IMR-90 (cell line): ENCODE measurements around the gene DISC1. TPM values are rescaled to one million over a fixed set of nuclear protein-coding genes. Genes with fewer than 3 reads are reported as not detected.

Experiments
- ATAC-seq: fragments of 200-7000 bp; cut with Tn5 transposase; 2 replicates; pipeline ENCODE4 v1.9.1; 2020; ENCODE audit warnings: low read depth, mild to moderate bottlenecking, moderate library complexity
- BruUV-seq: library from RNA; stranded (reverse); fragments of 400-500 nt; replicated peaks from 2 replicates; lab custom pipeline; 2021; lab: Mats Ljungman, UMichigan
- CTCF ChIA-PET: fragments of 300-600 bp; formaldehyde crosslinking; extraction: SDS; loops from one replicate; lab custom pipeline; 2021; ENCODE audit warnings: antibody characterized with exemption; lab: Yijun Ruan, JAX
- POLR2A ChIA-PET: fragments of 300-600 bp; sonication (Branson Sonifier 250); formaldehyde crosslinking; loops from one replicate; lab custom pipeline; 2022; ENCODE audit warnings: antibody characterized with exemption; ENCODE audit not compliant: unreplicated experiment; lab: Charles Lee
- DNase-seq: peaks from one replicate; pipeline ENCODE4 v3.0.0; 2013
- H2AFZ ChIP-seq: replicated peaks from 2 replicates; pipeline ENCODE3; 2013; ENCODE audit warnings: low read length, mild to moderate bottlenecking; ENCODE audit not compliant: poor library complexity
- H2AK5ac ChIP-seq: 2 replicates; pipeline ENCODE4 v1.6.1; 2013; ENCODE audit warnings: low read depth, low read length, inconsistent platforms
- H2AK9ac ChIP-seq: replicated peaks from 2 replicates; pipeline ENCODE3; 2013; ENCODE audit warnings: mild to moderate bottlenecking, low read depth, low read length, moderate library complexity; ENCODE audit not compliant: poor library complexity
- H2BK120ac ChIP-seq: 2 replicates; pipeline ENCODE4 v1.6.1; 2013; ENCODE audit warnings: low read depth, low read length, inconsistent platforms
- H2BK15ac ChIP-seq: 3 replicates; pipeline ENCODE4 v1.6.1; 2013; ENCODE audit warnings: low read depth, low read length, inconsistent platforms
- H2BK20ac ChIP-seq: 2 replicates; pipeline ENCODE4 v1.6.1; 2013; ENCODE audit warnings: low read depth, mild to moderate bottlenecking, inconsistent platforms, low read length, moderate library complexity
- H2BK5ac ChIP-seq: 2 replicates; pipeline ENCODE4 v1.6.1; 2013; ENCODE audit warnings: mild to moderate bottlenecking, low read depth, low read length, inconsistent platforms; ENCODE audit not compliant: poor library complexity, severe bottlenecking
- H3K14ac ChIP-seq: replicated peaks from 2 replicates; pipeline ENCODE4 v1.6.1; 2013; ENCODE audit warnings: low read depth, low read length, inconsistent platforms
- H3K18ac ChIP-seq: 2 replicates; pipeline ENCODE4 v1.6.1; 2013; ENCODE audit warnings: low read depth, low read length, control low read depth
- H3K23ac ChIP-seq: 2 replicates; pipeline ENCODE4 v1.6.1; 2013; ENCODE audit warnings: low read depth, low read length, inconsistent platforms
- H3K27ac ChIP-seq: 2 replicates; pipeline ENCODE4 v1.5.1; 2013; ENCODE audit warnings: mild to moderate bottlenecking, control low read depth, low read length; ENCODE audit not compliant: insufficient read depth
- H3K27me3 ChIP-seq: 2 replicates; pipeline ENCODE4 v1.6.1; 2013; ENCODE audit warnings: low read length; ENCODE audit not compliant: control insufficient read depth, insufficient read depth
- H3K36me3 ChIP-seq: 2 replicates; pipeline ENCODE4 v1.6.1; 2013; ENCODE audit warnings: low read length, mixed read lengths; ENCODE audit not compliant: control insufficient read depth, insufficient read depth
- H3K4ac ChIP-seq: 2 replicates; pipeline ENCODE4 v1.6.1; 2013; ENCODE audit warnings: low read depth, low read length, inconsistent platforms
- H3K4me1 ChIP-seq: 2 replicates; pipeline ENCODE4 v1.6.1; 2013; ENCODE audit warnings: low read length, mixed read lengths; ENCODE audit not compliant: control insufficient read depth, insufficient read depth
- H3K4me2 ChIP-seq: 2 replicates; pipeline ENCODE4 v1.6.1; 2013; ENCODE audit warnings: low read depth, mild to moderate bottlenecking, control low read depth, low read length, moderate library complexity
- H3K4me3 ChIP-seq: 2 replicates; pipeline ENCODE4 v1.5.1; 2013; ENCODE audit warnings: low read depth, mild to moderate bottlenecking, control low read depth, low read length, moderate library complexity; ENCODE audit not compliant: insufficient read depth
- H3K56ac ChIP-seq: 2 replicates; pipeline ENCODE4 v1.6.1; 2013; ENCODE audit warnings: low read length, inconsistent platforms; ENCODE audit not compliant: insufficient read depth; ENCODE audit errors: extremely low read depth
- H3K79me1 ChIP-seq, 2 experiments: 2 replicates each; pipeline ENCODE4 v1.6.1; 2013; ENCODE audit warnings: low read length in 2 of 2, inconsistent platforms in 1 of 2, low read depth in 1 of 2
- H3K9ac ChIP-seq: 2 replicates; pipeline ENCODE4 v1.6.1; 2013; ENCODE audit warnings: low read depth, low read length, control low read depth
- H3K9me1 ChIP-seq: 2 replicates; pipeline ENCODE4 v1.6.1; 2013; ENCODE audit warnings: low read length, inconsistent platforms; ENCODE audit not compliant: insufficient read depth
- H3K9me3 ChIP-seq: 2 replicates; pipeline ENCODE4 v1.6.1; 2013; ENCODE audit warnings: low read length; ENCODE audit not compliant: control insufficient read depth, insufficient read depth
- H4K20me1 ChIP-seq: 2 replicates; pipeline ENCODE4 v1.6.1; 2013; ENCODE audit warnings: low read length, inconsistent platforms; ENCODE audit not compliant: insufficient read depth
- H4K5ac ChIP-seq: 2 replicates; pipeline ENCODE4 v1.6.1; 2013; ENCODE audit warnings: mild to moderate bottlenecking, low read depth, low read length, control low read depth
- H4K8ac ChIP-seq, 2 experiments: 2 replicates each; pipeline ENCODE4 v1.6.1; 2013; ENCODE audit warnings: low read depth in 2 of 2, low read length in 2 of 2, control low read depth in 1 of 2, inconsistent platforms in 1 of 2
- H4K91ac ChIP-seq: 2 replicates; pipeline ENCODE4 v1.6.1; 2013; ENCODE audit warnings: low read depth, low read length, inconsistent platforms; ENCODE audit not compliant: insufficient read depth
- BHLHE40 ChIP-seq: fragments of 150-350 bp; IDR thresholded peaks from 2 replicates; pipeline ENCODE4 v1.6.1; 2016; ENCODE audit warnings: mild to moderate bottlenecking, low read depth, low read length
- CEBPB ChIP-seq: IDR thresholded peaks from 2 replicates; pipeline ENCODE4 v1.6.1; 2012; ENCODE audit warnings: low read depth, low read length, improper control_type of control experiment
- CHD1 ChIP-seq: IDR thresholded peaks from 2 replicates; pipeline ENCODE4 v1.6.1; 2012; ENCODE audit warnings: low read depth, low read length, improper control_type of control experiment
- FOS ChIP-seq: fragments of 150-350 bp; IDR thresholded peaks from 2 replicates; pipeline ENCODE4 v1.6.1; 2016; ENCODE audit warnings: low read depth, low read length
- MAFK ChIP-seq: IDR thresholded peaks from 2 replicates; pipeline ENCODE4 v1.6.1; 2012; ENCODE audit warnings: low read depth, low read length, improper control_type of control experiment
- MAZ ChIP-seq: IDR thresholded peaks from 2 replicates; pipeline ENCODE4 v1.6.1; 2012; ENCODE audit warnings: low read depth, mild to moderate bottlenecking, low read length, improper control_type of control experiment, moderate library complexity, borderline replicate concordance
- MXI1 ChIP-seq: IDR thresholded peaks from 2 replicates; pipeline ENCODE4 v1.6.1; 2012; ENCODE audit warnings: low read depth, mild to moderate bottlenecking, low read length, moderate library complexity, borderline replicate concordance
- NFE2L2 ChIP-seq: fragments of 150-350 bp; IDR thresholded peaks from 2 replicates; pipeline ENCODE4 v1.6.1; 2016; ENCODE audit warnings: low read depth, mild to moderate bottlenecking, low read length
- POLR2A ChIP-seq: IDR thresholded peaks from 2 replicates; pipeline ENCODE4 v1.6.1; 2012; ENCODE audit warnings: mild to moderate bottlenecking, low read depth, low read length
- RAD21 ChIP-seq: IDR thresholded peaks from 2 replicates; pipeline ENCODE4 v1.6.1; 2012; ENCODE audit warnings: low read length, improper control_type of control experiment
- RCOR1 ChIP-seq: IDR thresholded peaks from 2 replicates; pipeline ENCODE4 v1.6.1; 2012; ENCODE audit warnings: mild to moderate bottlenecking, low read length, improper control_type of control experiment; ENCODE audit not compliant: insufficient replicate concordance
- RFX5 ChIP-seq: IDR thresholded peaks from 2 replicates; pipeline ENCODE4 v1.8.0; 2012; ENCODE audit warnings: low read depth, mild to moderate bottlenecking, low read length, moderate library complexity
- SMC3 ChIP-seq: fragments of 150-350 bp; IDR thresholded peaks from 2 replicates; pipeline ENCODE4 v1.6.1; 2016; ENCODE audit warnings: low read depth, mild to moderate bottlenecking, antibody characterized with exemption, low read length, moderate library complexity
- WGBS, 2 experiments: methylation state at CpG; one replicate each; pipeline versions ENCODE4 v1.1.5 to v1.1.7; 2013; ENCODE audit warnings: missing lambda C conversion rate in 2 of 2; ENCODE audit not compliant: insufficient read length in 1 of 2; ENCODE audit errors: extremely low coverage in 2 of 2; 5-methylcytosine and 5-hydroxymethylcytosine counted together
- dilution Hi-C: fragments of 300-500 bp; cut with HindIII; formaldehyde crosslinking; loops from one replicate; pipeline ENCODE4 v1.14.3; 2018; ENCODE audit warnings: low sequenced_read_pairs; ENCODE audit not compliant: unreplicated experiment
- in situ Hi-C: fragments of 300-500 bp; cut with MboI; formaldehyde crosslinking; loops from 3 replicates; pipeline ENCODE4 v1.14.3; 2019; ENCODE audit warnings: low sequenced_read_pairs, inconsistent platforms, mixed read lengths
- intact Hi-C: fragments of 100-400 bp; cut with micrococcal nuclease; formaldehyde crosslinking; loops from 2 replicates; pipeline ENCODE4 v1.10.0; 2022
- polyA plus RNA-seq, 3 experiments: library from polyadenylated mRNA; depleted of rRNA; stranded (reverse); fragments of >200 nt; gene quantifications; 2 replicates each; pipeline ENCODE4 v1.2.3, GENCODE V29; 2012; ENCODE audit warnings: low replicate concordance in 1 of 3
- total RNA-seq: library from RNA; depleted of rRNA; stranded (reverse); fragments of >200 nt; gene quantifications from 2 replicates; pipeline ENCODE4 v1.2.3, GENCODE V29; 2012
- TF ChIP-seq, protein P1 (sequence below): fragments of 150-350 bp; IDR thresholded peaks from 2 replicates; pipeline ENCODE4 v1.6.1; 2017; ENCODE audit warnings: mild to moderate bottlenecking, antibody characterized with exemption, low read length, low read depth
- TF ChIP-seq, protein P2 (sequence below): conservative IDR thresholded peaks from 2 replicates; pipeline ENCODE4 v1.5.1; 2012; ENCODE audit warnings: mild to moderate bottlenecking, low read depth, low read length, improper control_type of control experiment
- TF ChIP-seq, protein P3 (sequence below): fragments of 150-350 bp; IDR thresholded peaks from 2 replicates; pipeline ENCODE4 v1.6.1; 2016; ENCODE audit warnings: low read depth, mild to moderate bottlenecking, low read length, moderate library complexity, borderline replicate concordance

DISC1 gene
- total and polyA plus RNA-seq, 2 of the 4 experiments (the other 2 are of a cell fraction) = 2.2 to 7.0 TPM

DNA sequence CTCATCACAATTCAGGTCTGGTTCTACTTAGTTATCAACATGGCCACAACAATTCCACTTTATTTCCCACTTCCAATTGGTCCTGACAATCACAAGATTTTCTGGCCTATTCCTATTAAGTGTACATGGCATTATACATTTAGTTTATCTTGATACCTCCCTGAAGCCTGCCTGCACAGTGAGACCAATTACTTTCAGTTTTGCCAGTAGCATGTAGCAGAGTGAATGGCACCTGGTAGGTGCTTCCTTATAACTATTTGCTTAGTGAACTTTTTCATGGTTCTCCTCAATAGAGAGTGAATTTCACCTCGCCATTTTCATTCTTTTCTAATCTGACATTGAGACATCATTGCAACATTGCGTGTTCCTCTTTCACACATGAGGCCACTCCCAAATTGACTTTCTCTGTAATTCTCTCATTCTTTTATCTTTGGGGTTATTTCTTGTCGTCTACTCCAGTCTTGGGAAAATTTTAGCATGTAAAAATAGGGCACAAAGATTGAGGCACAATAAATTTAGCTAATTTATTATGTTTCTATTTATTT lies 124.3 kb downstream of the DISC1 start:
- H4K5ac ChIP-seq = no peak overlapping the region
- BruUV-seq = no TSS peak
- H2BK120ac ChIP-seq = no peak overlapping the region
- CTCF ChIA-PET = no interaction called here
- H3K27me3 ChIP-seq = no peaks in the 10 kb centered on the region
- H3K23ac ChIP-seq = no peak overlapping the region
- no peak overlapping the region for H3K9ac ChIP-seq
- no peak overlapping the region for H3K56ac ChIP-seq
- no peak overlapping the region for H2BK20ac ChIP-seq
- no peak overlapping the region for H4K91ac ChIP-seq
- H3K27ac ChIP-seq = no peak overlapping the region
- POLR2A ChIA-PET = no interaction called here
- H3K36me3 ChIP-seq = peaks cover 9% of the 10 kb centered on the region
- dilution Hi-C loops (no loop called here), in situ Hi-C loops (no loop called here), intact Hi-C loops (loop anchor here (10.0 kb wide), 1 partner anchor 184 kb away; no protein-coding TSS in a partner anchor)
- H3K4me2 ChIP-seq = no peak overlapping the region
- no CpG with 5 or more reads among the region's 3 CpGs for WGBS, 2 experiments
- 0 out of 4 replicates have a peak, but pooled peaks cover 0 to 4% of the 10 kb centered on the region in 2 experiments for H3K79me1 ChIP-seq
- no peak overlapping the region for H2AFZ ChIP-seq
- DNase-seq = no peak
- no peaks in the 10 kb centered on the region for H3K9me1 ChIP-seq
- H3K4ac ChIP-seq = no peak overlapping the region
- no peaks in the 10 kb centered on the region for H4K20me1 ChIP-seq
- H3K4me3 ChIP-seq = no peak overlapping the region
- H2AK5ac ChIP-seq = no peak overlapping the region
- peaks cover 3% of the 10 kb centered on the region; the same call in 1 of the 2 replicates for H3K9me3 ChIP-seq
- no peak overlapping the region for H2BK5ac ChIP-seq
- H4K8ac ChIP-seq = no peak overlapping the region
- H3K18ac ChIP-seq = no peak overlapping the region
- no peak overlapping the region for H3K14ac ChIP-seq
- no peak for TF ChIP-seq MAFK
- TF ChIP-seq MXI1 = no peak
- TF ChIP-seq NFE2L2 = no peak
- TF ChIP-seq, protein P1, sequence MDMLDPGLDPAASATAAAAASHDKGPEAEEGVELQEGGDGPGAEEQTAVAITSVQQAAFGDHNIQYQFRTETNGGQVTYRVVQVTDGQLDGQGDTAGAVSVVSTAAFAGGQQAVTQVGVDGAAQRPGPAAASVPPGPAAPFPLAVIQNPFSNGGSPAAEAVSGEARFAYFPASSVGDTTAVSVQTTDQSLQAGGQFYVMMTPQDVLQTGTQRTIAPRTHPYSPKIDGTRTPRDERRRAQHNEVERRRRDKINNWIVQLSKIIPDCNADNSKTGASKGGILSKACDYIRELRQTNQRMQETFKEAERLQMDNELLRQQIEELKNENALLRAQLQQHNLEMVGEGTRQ = no peak
- TF ChIP-seq RCOR1 = no peak
- TF ChIP-seq, protein P2, sequence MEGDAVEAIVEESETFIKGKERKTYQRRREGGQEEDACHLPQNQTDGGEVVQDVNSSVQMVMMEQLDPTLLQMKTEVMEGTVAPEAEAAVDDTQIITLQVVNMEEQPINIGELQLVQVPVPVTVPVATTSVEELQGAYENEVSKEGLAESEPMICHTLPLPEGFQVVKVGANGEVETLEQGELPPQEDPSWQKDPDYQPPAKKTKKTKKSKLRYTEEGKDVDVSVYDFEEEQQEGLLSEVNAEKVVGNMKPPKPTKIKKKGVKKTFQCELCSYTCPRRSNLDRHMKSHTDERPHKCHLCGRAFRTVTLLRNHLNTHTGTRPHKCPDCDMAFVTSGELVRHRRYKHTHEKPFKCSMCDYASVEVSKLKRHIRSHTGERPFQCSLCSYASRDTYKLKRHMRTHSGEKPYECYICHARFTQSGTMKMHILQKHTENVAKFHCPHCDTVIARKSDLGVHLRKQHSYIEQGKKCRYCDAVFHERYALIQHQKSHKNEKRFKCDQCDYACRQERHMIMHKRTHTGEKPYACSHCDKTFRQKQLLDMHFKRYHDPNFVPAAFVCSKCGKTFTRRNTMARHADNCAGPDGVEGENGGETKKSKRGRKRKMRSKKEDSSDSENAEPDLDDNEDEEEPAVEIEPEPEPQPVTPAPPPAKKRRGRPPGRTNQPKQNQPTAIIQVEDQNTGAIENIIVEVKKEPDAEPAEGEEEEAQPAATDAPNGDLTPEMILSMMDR = no peak
- TF ChIP-seq CHD1 = no peak
- TF ChIP-seq RFX5 = no peak
- TF ChIP-seq, protein P3, sequence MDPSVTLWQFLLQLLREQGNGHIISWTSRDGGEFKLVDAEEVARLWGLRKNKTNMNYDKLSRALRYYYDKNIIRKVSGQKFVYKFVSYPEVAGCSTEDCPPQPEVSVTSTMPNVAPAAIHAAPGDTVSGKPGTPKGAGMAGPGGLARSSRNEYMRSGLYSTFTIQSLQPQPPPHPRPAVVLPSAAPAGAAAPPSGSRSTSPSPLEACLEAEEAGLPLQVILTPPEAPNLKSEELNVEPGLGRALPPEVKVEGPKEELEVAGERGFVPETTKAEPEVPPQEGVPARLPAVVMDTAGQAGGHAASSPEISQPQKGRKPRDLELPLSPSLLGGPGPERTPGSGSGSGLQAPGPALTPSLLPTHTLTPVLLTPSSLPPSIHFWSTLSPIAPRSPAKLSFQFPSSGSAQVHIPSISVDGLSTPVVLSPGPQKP = no peak
- TF ChIP-seq RAD21 = no peak
- no peak for TF ChIP-seq FOS
- TF ChIP-seq POLR2A = no peak
- TF ChIP-seq BHLHE40 = no peak
- TF ChIP-seq SMC3 = no peak
- no peak for TF ChIP-seq MAZ
- TF ChIP-seq CEBPB = no peak
- no peak overlapping the region for H2BK15ac ChIP-seq
- ATAC-seq = no peak
- H3K4me1 ChIP-seq = no peaks in the 10 kb centered on the region; the same call in 1 of the 2 replicates
- no peak overlapping the region for H2AK9ac ChIP-seq
